NCI-H2171 treated with DMSO at 0.1 percent for 48 hours (cell line): Measurements from ENCODE around the gene KCNIP4.

Source experiments
- DNase-seq: peaks from one replicate; lab custom pipeline; 2025; lab: John Stamatoyannopoulos, UW

The KCNIP4 gene

DNA sequence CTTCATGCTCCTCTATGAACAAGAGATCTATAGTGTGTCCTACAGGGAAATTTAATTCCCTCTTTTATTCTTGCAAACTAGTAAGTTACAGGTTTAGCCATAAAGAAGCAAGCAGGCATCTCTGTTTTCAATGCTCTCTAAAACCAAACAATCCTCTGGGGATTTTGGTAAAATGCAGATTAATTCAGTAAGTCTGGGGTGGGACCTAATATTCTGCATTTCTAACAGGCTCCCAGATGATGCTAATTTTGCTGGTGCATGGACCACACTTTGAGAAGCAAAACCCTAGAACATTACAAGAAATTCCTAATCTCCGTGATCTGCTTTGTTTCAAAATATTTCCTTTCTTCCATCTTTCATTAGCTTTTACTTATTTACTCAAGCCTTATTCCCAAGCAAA, 903.5 kb downstream of the KCNIP4 start:
- DNase-seq = no peak

DNA sequence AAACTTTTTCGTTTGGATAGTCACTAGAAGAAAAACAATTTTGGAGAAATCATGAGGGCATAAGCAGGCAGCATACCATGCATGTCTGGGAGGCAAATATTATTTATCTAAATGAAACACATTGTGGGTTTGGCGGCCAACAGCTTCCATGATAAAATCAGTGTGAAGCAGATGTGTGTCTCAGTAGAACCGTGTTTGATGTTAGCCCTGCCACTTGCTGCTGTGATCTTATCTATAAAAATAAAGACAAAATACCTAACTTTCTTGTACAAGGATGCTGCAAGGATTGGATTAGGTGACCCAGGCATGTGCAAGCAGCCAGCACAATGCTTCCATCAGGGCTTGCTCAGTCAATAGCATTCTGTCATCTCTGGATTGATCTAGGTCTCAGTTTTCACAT, 906.9 kb downstream of the KCNIP4 start:
- no peak for DNase-seq

DNA sequence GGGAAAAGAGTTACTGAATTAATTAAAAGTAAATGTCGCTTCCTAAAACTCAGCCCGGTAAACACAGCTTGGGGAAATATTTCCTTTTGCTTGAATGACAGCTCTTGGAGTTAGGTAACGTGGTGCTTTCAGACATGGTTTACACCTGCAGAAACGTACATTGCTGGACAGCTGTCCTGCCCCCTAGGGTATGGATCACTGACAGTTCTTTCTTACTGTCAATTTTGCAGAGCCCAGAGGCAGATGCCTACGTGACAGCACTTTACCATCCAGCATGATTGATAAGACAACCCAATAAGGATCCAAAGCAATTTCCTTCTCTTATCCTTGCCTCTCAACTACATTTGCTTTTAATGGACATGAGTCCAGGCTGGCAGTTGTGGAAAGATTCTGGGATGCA, 913.8 kb downstream of the KCNIP4 start:
- DNase-seq = no peak

GRCh38 chr4:21032089-21032645, 916.4 kb downstream of the KCNIP4 start:
- no peak for DNase-seq

DNA sequence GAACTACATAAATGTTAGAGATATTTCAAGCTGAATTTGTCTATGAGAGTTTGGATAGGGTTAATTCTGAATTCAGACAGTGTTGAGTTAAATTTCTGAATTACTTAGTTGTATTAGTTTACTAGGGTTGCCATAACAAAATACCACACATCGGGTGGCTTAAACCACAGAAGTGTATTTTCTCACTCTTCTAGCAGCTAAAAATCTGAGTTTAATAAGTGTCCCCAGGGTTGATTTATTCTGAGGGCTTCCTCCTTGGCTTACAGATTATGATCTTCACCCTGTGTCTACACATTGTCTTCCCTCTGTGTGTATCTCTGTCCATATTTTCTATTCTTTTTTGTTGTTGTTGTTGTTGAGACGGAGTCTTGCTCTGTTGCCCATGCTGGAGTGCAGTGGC, 929.8 kb downstream of the KCNIP4 start:
- DNase-seq = no peak

DNA sequence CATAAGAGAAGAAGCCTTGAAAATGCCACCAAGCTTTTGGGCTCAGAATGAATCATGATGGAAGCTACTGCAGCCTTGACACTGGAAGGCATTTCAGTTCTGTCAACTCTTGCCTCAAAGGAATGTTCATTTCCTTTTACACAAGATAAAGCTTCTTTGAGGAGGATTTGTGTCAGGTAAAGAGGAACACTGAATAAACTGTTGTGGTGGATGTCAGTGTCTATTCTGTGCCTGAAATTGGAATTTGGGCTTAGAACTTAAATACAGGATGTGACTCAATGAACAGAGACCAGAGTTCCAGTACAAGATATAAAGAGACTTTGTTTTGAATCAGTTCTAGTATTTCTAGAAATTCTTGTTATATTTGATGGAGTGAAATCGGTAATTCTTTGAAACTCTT, 935.1 kb downstream of the KCNIP4 start:
- DNase-seq = no peak

- no peak for DNase-seq
Measured at GRCh38 chr4:21012851-21013331, 935.7 kb downstream of the KCNIP4 start.

- no peak for DNase-seq
Measured at GRCh38 chr4:21011106-21011505, 937.5 kb downstream of the KCNIP4 start.

GRCh38 chr4:21009956-21010355, 938.6 kb downstream of the KCNIP4 start:
- DNase-seq = no peak

DNA sequence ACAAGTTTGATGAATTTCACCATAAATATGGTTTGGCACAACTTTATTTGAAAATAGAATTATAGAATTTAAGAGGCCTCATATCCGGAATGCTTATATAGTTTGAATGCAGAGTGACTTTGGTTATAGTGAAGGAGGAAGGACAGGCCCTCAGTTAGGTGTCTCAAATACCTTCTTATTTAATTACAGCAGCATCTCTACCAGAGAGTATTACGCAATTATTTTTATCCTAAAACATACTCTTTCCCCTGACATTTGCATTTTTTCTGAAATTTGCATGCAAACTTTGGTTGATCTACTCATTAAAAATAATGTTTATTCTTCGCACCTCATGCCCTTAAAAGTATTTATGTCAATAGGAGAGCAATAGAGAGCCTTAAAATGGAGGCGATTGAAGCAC, 942.9 kb downstream of the KCNIP4 start:
- no peak for DNase-seq

- DNase-seq = no peak
Measured at GRCh38 chr4:21002976-21003375, 945.6 kb downstream of the KCNIP4 start.

- no peak for DNase-seq
Measured at GRCh38 chr4:21002286-21002685, 946.3 kb downstream of the KCNIP4 start.

DNA sequence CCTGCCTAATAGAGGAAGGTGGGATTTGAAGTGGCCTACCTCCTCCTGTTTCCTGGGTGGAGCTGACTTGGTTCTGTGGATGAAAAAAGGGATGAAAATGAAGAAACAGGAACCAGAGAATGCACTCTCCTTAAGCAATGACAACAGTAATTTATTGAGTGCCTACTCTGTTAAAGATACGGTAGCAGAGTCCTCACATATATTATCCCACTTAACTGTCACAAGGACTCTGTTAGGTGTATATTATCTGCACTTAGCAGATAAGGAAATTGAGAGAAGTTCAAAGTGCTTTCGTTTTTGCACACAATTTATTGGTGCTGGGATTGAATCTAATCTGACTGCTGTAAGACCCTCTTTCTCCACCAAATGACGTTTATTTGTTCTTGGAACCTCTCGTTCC, 947.1 kb downstream of the KCNIP4 start:
- no peak for DNase-seq

DNA sequence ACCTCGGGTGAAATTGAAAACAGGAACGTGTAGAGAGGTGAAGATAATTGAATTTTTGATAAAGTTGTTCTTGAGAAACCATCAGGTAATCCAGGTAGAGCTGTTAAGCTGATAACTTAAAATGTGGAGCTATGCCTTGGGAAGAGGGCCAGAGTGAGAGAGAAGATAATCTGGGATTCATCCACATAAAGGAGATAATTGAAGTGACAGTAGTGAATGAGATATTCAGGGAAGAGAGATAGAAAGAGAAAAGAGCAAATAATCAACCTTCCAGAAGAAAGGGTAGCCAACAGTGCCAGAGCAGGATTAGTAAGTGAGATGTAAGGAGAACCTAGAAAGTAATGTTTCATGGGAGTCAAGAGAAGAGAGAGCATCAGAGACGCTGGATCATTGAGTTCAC, 950.7 kb downstream of the KCNIP4 start:
- no peak for DNase-seq

- DNase-seq = no peak
Measured at GRCh38 chr4:20995610-20996009, 953.0 kb downstream of the KCNIP4 start.

GRCh38 chr4:20995015-20995414, 953.6 kb downstream of the KCNIP4 start:
- no peak for DNase-seq

GRCh38 chr4:20992002-20992401, 956.6 kb downstream of the KCNIP4 start:
- no peak for DNase-seq

GRCh38 chr4:20987191-20987590, 961.4 kb downstream of the KCNIP4 start:
- DNase-seq = no peak

DNA sequence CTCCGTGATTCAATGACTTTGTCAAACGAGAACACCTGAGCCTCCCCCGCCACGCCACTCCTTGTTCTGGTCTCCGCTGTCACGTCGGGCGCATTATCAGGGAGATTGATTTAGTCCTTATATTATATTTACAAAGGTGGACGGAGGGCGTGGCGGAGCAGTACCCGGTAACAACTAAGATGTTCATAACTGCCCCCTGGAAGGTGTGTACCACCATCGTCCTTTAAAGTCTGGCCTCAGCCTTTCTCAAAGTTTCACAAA, 964.1 kb downstream of the KCNIP4 start:
- no peak for DNase-seq

DNA sequence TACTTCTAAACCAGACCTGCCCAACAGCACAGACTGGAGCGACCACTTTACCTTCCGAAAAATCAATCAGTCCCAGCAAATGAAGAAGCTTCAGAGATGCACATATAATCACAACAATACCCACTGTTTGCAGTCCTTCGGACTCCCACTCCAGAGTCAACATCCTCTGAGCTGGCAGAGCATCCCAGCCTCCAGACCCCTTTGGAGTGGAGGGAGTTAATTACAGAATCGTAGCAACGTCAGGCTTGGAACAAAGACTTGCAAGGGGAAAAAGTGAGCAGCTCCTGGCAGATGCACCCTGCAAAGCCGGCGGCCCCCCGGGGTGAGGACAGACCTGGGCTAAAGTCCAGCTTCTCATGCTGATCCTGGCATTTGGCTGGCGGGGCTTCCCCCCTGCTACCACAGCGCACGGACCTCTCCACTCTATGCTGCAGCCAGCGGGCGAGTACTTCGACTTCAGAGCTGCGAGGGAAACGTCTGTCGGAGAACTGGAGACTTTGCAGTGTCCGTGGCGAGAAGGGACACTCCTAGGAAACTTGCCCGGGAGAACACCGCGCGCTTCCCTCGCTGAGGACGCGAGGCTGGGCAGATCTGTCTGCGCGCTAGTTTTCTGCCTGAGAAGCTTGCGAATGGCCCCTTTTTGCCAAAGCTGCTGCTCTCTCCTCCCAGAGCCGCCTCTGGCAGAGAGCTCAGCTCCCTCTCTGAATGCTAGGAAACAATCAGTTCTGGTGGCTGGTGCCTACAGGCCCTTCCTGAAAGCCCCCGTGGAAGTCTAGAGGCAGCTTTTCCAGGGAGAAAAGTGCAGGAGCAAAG, 964.6 kb downstream of the KCNIP4 start:
- no peak for DNase-seq

DNA sequence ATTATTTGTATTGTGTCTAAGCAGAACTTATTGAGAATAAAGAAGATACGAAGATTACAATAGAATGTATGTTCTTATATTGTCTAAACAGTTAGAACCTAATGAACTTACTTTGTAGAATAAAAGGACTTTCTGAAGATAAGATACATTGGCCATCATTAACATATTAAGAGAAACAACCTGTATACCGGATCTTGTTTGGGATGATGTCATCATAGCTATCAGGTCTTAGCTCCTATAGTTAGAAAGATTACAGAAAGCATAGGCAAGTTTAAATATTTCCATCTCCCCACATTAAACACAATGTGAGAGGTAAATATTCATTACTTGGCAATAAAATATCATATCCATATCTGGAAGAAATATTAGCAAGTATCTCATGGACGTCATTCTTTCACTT, 966.0 kb downstream of the KCNIP4 start:
- no peak for DNase-seq

DNA sequence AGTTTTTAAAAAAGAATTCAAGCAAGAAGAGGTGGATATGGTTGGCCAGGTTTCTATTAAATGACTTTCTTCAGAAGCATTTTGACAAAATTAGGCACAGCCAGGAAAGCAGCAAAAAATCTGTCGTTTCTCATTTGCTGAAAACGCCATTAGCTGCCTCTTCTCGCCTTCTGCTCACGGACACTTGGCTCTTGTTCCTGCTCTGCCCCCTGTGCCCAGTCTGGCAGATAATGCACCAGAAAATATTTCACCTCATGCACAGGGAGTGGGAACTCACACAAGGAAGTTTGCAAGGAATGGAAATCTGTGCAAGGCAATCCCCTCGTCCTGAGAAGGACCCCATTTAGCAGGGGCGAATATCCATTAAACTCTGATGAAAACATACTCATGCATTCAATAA, 988.3 kb downstream of the KCNIP4 start:
- DNase-seq = no peak

DNA sequence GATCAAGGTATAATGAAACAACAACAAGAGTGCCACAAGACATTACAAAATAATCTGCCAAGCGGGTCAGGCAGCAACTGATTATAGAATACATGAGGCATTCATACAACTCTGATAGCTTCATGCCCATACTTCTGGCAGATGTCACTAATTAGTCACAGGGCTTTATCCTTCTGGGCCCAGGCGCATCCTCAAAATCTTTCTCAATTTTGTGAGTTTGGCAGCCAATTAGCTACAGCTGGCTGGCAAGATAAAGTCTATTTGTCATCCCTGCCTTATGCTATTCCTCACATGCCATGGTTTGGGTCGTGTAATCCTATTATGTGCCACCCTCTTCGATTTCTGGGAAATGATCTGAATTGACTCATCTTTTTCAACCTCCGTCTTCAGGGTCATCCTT, 994.0 kb downstream of the KCNIP4 start:
- DNase-seq = no peak

DNA sequence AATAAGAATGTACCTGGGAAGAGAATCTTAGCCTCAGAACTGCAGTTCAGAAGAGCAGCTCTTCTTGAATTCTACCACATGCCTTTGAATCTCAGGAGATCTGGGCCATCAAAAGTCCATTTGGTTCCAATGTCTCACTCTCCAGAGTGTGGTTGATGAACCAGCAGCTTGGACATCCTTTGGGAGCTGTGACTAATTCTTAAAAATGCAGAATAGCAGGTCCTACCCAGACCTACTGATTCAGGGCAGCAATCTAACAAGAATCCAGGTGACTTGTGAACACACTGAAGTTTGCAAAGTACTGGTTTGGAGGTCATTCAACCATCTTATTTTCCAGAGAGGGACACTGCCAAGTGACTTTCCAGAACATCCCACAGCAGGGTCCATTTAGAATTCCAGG, 1003.6 kb downstream of the KCNIP4 start:
- DNase-seq = no peak
